ENCODE measurements around the gene MECP2. TPM values are rescaled to one million over a fixed set of nuclear protein-coding genes. Genes with fewer than 3 reads are reported as not detected.

Gene MECP2
- polyA plus RNA-seq, 1 experiment: 11.9 TPM

DNA sequence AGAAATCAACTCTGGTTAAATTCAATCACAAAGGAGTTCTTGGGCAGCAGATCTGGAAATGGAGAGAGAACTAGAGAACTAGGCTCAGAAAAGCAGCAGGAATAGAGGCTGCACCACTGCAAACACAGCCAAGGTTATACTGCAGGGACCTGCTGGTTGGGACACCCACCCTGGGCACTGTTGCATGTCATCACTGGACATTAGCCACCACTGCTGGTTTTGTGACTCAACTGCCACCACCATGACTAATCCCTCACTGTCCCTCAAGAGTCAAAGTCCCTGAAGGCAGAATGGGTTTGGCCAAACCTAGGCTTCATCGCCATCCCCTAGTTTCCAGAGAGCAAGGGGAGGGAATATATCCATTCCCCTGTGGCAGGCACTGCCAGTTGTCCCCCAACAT, 39.7 kb downstream of the MECP2 start:
- ChIA-PET POLR2A (no interaction called here), CTCF (no interaction called here)
- TF ChIP-seq, protein P1, sequence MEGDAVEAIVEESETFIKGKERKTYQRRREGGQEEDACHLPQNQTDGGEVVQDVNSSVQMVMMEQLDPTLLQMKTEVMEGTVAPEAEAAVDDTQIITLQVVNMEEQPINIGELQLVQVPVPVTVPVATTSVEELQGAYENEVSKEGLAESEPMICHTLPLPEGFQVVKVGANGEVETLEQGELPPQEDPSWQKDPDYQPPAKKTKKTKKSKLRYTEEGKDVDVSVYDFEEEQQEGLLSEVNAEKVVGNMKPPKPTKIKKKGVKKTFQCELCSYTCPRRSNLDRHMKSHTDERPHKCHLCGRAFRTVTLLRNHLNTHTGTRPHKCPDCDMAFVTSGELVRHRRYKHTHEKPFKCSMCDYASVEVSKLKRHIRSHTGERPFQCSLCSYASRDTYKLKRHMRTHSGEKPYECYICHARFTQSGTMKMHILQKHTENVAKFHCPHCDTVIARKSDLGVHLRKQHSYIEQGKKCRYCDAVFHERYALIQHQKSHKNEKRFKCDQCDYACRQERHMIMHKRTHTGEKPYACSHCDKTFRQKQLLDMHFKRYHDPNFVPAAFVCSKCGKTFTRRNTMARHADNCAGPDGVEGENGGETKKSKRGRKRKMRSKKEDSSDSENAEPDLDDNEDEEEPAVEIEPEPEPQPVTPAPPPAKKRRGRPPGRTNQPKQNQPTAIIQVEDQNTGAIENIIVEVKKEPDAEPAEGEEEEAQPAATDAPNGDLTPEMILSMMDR (IDR thresholded peaks at IDR 0.05; ENCODE audit: insufficient read depth, low read depth, low read length): no peak
- DNase-seq (ENCODE audit: low read depth): no peak
- Histone ChIP-seq H3K4me3 (ENCODE audit: low read depth, low read length) (no peak overlapping the region), H3K36me3 (ENCODE audit: control insufficient read depth, insufficient read depth, low read length) (peaks cover 2% of the 10 kb centered on the region; the same call in 1 of the 2 replicates), H3K27me3 (ENCODE audit: control insufficient read depth, insufficient read depth, low read length) (no peaks in the 10 kb centered on the region)

DNA sequence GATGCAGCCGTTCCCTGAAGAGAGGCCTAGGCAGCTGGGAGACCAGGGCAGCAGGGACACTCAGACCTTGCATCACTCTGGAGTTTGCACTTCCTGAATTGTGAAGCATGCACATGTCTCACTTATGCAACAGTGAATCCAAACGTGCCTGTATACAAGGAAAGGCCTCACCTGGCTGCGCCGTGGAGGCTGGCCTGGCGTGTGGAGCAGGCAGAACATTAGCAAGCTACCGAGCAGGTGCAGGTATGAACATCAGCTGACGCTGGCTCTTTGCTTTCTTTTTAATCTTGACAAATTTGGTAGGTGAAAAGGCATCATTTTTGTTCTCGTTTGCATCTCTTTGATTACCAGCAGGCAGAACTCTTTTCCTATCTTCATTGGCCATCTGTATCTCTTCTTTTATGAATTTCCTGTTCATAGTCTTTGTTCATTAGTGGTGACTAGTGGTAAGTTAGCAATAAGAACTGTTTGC, 40.7 kb downstream of the MECP2 start:
- Histone ChIP-seq H3K36me3 (ENCODE audit: control insufficient read depth, insufficient read depth, low read length) (peaks cover 2% of the 10 kb centered on the region; the same call in 1 of the 2 replicates), H3K27me3 (ENCODE audit: control insufficient read depth, insufficient read depth, low read length) (no peaks in the 10 kb centered on the region), H3K4me3 (ENCODE audit: low read depth, low read length) (no peak overlapping the region)
- TF ChIP-seq, protein P1 (IDR thresholded peaks at IDR 0.05; ENCODE audit: insufficient read depth, low read depth, low read length): no peak
- POLR2A ChIA-PET: no interaction called here
- no peak for DNase-seq (ENCODE audit: low read depth)
- CTCF ChIA-PET: interaction anchor here (1.1 kb wide), 1 partner anchor 10 kb away, joined by 3 read pairs; no protein-coding TSS in a partner anchor

DNA sequence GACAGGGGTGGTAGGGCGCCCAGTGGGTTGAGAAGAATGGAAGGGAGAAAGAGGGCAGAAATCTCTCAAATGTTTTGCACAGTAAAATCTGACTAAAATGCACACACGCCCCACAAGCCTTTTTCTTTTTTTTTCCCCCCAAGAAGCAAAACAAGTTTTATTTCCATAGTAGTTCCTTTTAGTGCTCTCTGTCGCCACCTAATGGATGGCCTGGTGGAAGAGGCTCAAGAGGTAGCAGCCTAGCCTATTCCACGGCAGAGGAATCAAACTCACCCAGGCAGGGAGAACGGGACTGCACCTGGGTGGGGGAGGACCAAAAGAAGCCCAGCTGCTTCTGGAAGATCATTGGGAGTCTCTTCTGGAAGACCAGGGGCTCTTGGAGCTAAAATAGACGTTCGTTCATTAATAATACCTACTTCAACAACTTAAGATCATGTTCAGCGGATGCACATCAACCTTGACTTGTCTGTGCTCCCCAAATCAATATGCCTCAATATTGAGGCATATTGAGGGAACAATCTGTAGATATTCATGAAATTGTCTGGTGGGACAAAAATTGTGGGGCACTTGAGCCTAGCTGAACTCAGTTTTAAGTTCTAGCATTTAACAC, 46.2 kb downstream of the MECP2 start:
- Histone ChIP-seq H3K4me3 (ENCODE audit: low read depth, low read length) (no peak overlapping the region), H3K27me3 (ENCODE audit: control insufficient read depth, insufficient read depth, low read length) (no peaks in the 10 kb centered on the region), H3K36me3 (ENCODE audit: control insufficient read depth, insufficient read depth, low read length) (no peaks in the 10 kb centered on the region; the same call in 1 of the 2 replicates)
- CTCF ChIA-PET: interaction anchor here (0.9 to 1.5 kb wide), 3 partner anchors 25 to 46 kb away, joined by 3 to 10 read pairs (median 3); no protein-coding TSS in a partner anchor
- POLR2A ChIA-PET: no interaction called here
- TF ChIP-seq, protein P1 (IDR thresholded peaks at IDR 0.05; ENCODE audit: insufficient read depth, low read depth, low read length): peak; percentile 71
- DNase-seq (ENCODE audit: low read depth): no peak

DNA sequence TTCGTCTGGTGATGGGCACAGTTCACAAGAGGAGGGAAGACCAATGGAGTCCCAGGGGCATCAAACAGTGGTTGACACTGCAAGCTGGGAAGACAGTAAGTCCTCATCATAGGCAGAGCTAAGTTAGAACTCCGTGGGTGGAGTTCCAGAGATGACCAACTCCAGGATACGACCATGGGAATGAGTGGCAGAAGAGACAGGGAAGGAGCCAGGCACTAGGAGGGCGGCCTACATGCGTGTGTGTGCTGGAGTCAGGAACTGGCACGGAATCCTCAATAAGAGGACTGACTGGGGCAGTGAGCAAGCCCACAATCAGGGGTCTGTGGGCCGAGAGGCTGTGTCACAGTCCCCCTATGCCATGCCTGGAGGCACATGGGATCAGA, 47.4 kb downstream of the MECP2 start:
- DNase-seq (ENCODE audit: low read depth): no peak
- Histone ChIP-seq H3K4me3 (ENCODE audit: low read depth, low read length) (no peak overlapping the region), H3K27me3 (ENCODE audit: control insufficient read depth, insufficient read depth, low read length) (no peaks in the 10 kb centered on the region), H3K36me3 (ENCODE audit: control insufficient read depth, insufficient read depth, low read length) (no peaks in the 10 kb centered on the region; the same call in 1 of the 2 replicates)
- POLR2A ChIA-PET: interaction anchor here (0.5 to 1.3 kb wide), 2 partner anchors 9 to 10 kb away, joined by 3 to 8 read pairs; no protein-coding TSS in a partner anchor
- TF ChIP-seq, protein P1 (IDR thresholded peaks at IDR 0.05; ENCODE audit: insufficient read depth, low read depth, low read length): no peak
- CTCF ChIA-PET: interaction anchor here (0.9 to 1.6 kb wide), 3 partner anchors 9 to 36 kb away, joined by 3 to 6 read pairs (median 3); no protein-coding TSS in a partner anchor

DNA sequence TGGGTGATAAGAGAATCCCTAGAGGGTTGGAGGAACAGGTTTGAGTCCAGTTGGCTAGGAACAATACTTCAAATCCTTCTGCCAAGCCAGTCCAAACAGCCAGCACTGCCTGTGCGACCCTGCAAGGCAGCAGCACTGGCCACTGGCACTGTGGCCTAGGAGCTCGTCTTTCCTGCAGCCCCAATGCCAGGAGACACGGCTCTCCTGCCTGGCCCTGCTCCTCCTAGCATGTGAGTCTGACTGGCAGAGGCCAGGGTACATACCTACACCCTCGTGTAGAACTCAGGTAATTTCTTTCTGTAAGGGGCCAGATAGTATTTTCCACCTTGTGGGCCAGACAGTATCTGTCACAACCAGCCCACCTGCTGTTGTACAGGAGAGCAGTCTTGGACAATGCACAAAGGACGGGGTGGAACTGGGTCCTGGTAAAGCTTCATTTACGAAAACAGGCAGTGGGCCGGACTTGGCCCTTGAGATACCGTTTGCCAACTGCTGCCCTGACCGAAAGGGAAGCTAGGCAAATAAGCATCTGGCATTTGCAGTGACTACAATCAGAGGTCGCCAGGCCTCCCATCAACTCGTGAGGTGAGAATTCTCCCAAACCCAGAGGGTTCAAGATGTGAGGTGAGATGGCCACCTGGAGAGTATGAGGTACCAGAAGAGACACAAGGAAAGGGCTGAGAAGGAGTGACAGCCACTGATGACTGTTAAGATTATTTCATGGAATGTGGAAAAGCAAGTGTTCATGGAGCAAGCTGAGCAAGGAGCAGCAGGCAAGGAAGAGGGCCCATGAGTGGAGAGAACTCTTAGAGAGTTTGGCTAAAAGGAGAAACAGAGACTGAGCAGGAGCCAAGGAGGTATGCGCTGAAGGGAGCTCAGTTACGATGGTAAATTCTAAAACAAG, 48.1 kb downstream of the MECP2 start:
- POLR2A ChIA-PET: interaction anchor here (0.5 to 1.3 kb wide), 2 partner anchors 9 to 10 kb away, joined by 3 to 8 read pairs; no protein-coding TSS in a partner anchor
- CTCF ChIA-PET: interaction anchor here (0.9 to 1.6 kb wide), 3 partner anchors 9 to 48 kb away, joined by 3 to 6 read pairs (median 4); partner anchors contain the start of gene MECP2
- TF ChIP-seq, protein P1 (IDR thresholded peaks at IDR 0.05; ENCODE audit: insufficient read depth, low read depth, low read length): no peak
- no peaks in the 10 kb centered on the region for H3K27me3 ChIP-seq (ENCODE audit: control insufficient read depth, insufficient read depth, low read length)
- DNase-seq (ENCODE audit: low read depth): no peak
- no peak overlapping the region for H3K4me3 ChIP-seq (ENCODE audit: low read depth, low read length)
- no peaks in the 10 kb centered on the region; the same call in 1 of the 2 replicates for H3K36me3 ChIP-seq (ENCODE audit: control insufficient read depth, insufficient read depth, low read length)

Data from BJ (cell line).